ENCODE measurements around the gene ACTL10. TPM values are rescaled to one million over a fixed set of nuclear protein-coding genes. Genes with fewer than 3 reads are reported as not detected.

ACTL10 gene
- total RNA-seq, 2 experiments from 2014 or later: 5.6 to 11.7 TPM

DNA sequence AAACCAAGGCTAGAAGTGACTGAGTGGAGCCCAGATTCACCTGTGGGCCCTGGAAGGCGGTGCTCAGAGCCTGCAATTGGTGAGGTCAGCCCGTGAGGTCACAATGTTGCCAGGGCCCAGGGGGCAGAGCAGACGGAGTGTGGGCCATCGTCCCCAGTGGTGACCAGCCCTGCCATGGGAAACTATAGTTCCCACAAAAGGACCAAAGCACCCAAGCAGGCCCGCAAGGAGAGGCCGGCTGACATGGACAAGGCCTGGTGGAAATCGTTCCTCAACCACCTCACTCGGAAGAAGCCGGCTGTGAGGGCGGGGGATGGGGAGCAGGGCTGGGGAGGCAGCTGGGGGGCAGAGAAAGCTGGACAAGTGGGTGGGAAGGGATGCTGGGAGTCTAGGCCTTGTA lies 4.6 kb upstream of the ACTL10 start, which contains the start of gene C20orf144:
TSS of gene C20orf144 (plus strand) at position 156 of the 400 bp plus-strand sequence. CDS start at position 175, 19 bp downstream.
- intact Hi-C loops (cut with micrococcal nuclease; ENCODE audit: unreplicated experiment): no loop called here
- Histone ChIP-seq H3K79me2 (ENCODE audit: insufficient read depth, low read depth, low read length) (no peaks in the 10 kb centered on the region), H3K4me3 (ENCODE audit: low read depth, low read length, poor library complexity, severe bottlenecking) (peak within 1 kb of the TSS; percentile 72), H4K20me1 (ENCODE audit: insufficient read depth, low read length) (no peaks in the 10 kb centered on the region), H3K36me3 (ENCODE audit: insufficient read depth, low read length) (peaks cover 19% of the 10 kb centered on the region; the same call in 1 of the 2 replicates), H2AFZ (ENCODE audit: low read length) (peak within 1 kb of the TSS; percentile 65; the same call in 1 of the 2 replicates), H3K27ac (ENCODE audit: low read depth, low read length, poor library complexity, severe bottlenecking) (peak within 1 kb of the TSS; percentile 66), H3K4me2 (ENCODE audit: low read length) (peak within 1 kb of the TSS; percentile 85), H3K9me2 (ENCODE audit: insufficient read depth, low read length) (no peaks in the 10 kb centered on the region), H3K9me3 (ENCODE audit: low read length) (no peaks in the 10 kb centered on the region), H3K4me1 (ENCODE audit: insufficient read depth, low read length, poor library complexity, severe bottlenecking) (peaks cover 31% of the 10 kb centered on the region)
- BruUV-seq (replicated peaks): no TSS peak
- ChIA-PET POLR2A (interaction anchor here (1.4 kb wide), 1 partner anchor 172 kb away, joined by 3 read pairs; the partner anchor contains the start of gene CBFA2T2), CTCF (ENCODE audit: unreplicated experiment) (no interaction called here)
- TF ChIP-seq, protein P1, sequence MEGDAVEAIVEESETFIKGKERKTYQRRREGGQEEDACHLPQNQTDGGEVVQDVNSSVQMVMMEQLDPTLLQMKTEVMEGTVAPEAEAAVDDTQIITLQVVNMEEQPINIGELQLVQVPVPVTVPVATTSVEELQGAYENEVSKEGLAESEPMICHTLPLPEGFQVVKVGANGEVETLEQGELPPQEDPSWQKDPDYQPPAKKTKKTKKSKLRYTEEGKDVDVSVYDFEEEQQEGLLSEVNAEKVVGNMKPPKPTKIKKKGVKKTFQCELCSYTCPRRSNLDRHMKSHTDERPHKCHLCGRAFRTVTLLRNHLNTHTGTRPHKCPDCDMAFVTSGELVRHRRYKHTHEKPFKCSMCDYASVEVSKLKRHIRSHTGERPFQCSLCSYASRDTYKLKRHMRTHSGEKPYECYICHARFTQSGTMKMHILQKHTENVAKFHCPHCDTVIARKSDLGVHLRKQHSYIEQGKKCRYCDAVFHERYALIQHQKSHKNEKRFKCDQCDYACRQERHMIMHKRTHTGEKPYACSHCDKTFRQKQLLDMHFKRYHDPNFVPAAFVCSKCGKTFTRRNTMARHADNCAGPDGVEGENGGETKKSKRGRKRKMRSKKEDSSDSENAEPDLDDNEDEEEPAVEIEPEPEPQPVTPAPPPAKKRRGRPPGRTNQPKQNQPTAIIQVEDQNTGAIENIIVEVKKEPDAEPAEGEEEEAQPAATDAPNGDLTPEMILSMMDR (conservative IDR thresholded peaks at IDR 0.05; ENCODE audit: low read length): no peak
- no peak for TF ChIP-seq EZH2phosphoT487 (IDR thresholded peaks at IDR 0.05; ENCODE audit: borderline replicate concordance, low read depth, low read length)
- no peak for DNase-seq (ENCODE audit: low spot score)

DNA sequence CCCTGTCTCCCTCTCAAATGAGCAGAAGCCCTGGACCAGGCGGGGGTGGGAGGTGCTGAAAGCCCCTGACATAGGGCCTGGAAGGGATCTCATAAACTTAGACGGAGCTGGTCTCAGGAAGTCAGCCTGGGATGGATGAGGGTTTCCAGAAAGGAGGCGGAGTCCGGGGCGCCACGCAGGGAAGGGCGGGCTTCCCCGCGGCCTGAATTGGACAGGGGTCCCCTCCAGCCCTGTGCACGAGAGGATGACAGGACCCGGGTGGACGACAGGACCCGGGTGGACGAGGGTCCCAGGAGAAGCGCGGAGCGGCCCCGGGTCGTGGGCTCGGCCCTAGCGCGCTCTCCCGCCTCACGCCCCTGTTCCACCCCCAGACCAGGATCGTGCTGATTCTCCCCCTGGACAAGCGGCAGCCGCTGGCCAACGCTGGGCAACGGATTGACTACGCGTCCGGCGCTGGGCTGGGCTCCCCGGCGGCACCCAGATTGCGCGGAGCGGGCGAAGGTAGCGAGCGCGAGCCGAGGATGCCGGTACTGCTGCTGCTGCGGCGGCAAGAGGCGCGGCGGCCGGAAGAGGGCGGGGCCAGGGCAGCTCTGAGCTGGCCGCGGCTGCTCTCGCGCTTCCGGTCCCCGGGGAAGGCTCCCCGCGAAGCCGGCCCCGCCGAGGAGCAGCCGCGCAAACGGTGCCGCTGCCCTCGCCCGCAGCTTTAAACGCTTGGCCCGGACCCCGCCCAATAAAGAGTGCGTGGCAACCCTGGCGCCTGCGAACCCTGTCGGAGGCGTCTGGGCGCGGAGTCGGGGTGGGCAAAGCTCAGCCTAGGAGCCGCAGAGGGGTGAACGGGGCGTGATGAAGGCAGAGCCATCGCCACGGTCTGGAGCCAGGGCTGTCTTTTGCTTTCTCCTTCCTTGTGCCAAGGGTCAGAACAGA lies 3.3 kb upstream of the ACTL10 start:
- peak overlapping the region; percentile 72 for H3K4me3 ChIP-seq (ENCODE audit: low read depth, low read length, poor library complexity, severe bottlenecking)
- BruUV-seq (replicated peaks): no TSS peak
- no peaks in the 10 kb centered on the region for H3K9me3 ChIP-seq (ENCODE audit: low read length)
- H4K20me1 ChIP-seq (ENCODE audit: insufficient read depth, low read length): 0 out of 2 replicates have a peak, but pooled peaks cover 3% of the 10 kb centered on the region
- DNase-seq (ENCODE audit: low spot score): peak; percentile 91
- H3K9me2 ChIP-seq (ENCODE audit: insufficient read depth, low read length): no peaks in the 10 kb centered on the region
- TF ChIP-seq EZH2phosphoT487 (IDR thresholded peaks at IDR 0.05; ENCODE audit: borderline replicate concordance, low read depth, low read length): no peak
- TF ChIP-seq, protein P1 (conservative IDR thresholded peaks at IDR 0.05; ENCODE audit: low read length): no peak
- CTCF ChIA-PET (ENCODE audit: unreplicated experiment): no interaction called here
- peak overlapping the region; percentile 65 for H2AFZ ChIP-seq (ENCODE audit: low read length)
- H3K27ac ChIP-seq (ENCODE audit: low read depth, low read length, poor library complexity, severe bottlenecking): peak overlapping the region; percentile 66
- peak overlapping the region; percentile 85 for H3K4me2 ChIP-seq (ENCODE audit: low read length)
- POLR2A ChIA-PET: interaction anchor here (0.6 to 2.1 kb wide), 9 partner anchors 16 to 375 kb away, joined by 3 to 6 read pairs (median 3); partner anchors contain the start of genes CBFA2T2 and E2F1
- H3K36me3 ChIP-seq (ENCODE audit: insufficient read depth, low read length): peaks cover 11% of the 10 kb centered on the region; the same call in 1 of the 2 replicates
- peaks cover 4% of the 10 kb centered on the region; the same call in 1 of the 2 replicates for H3K79me2 ChIP-seq (ENCODE audit: insufficient read depth, low read depth, low read length)
- intact Hi-C loops (cut with micrococcal nuclease; ENCODE audit: unreplicated experiment): no loop called here
- peaks cover 42% of the 10 kb centered on the region for H3K4me1 ChIP-seq (ENCODE audit: insufficient read depth, low read length, poor library complexity, severe bottlenecking)
